DMS153 (cell line): ENCODE results near the gene PPP1R9A.
"Not testable (repeated sequence)": the region's sequence is repeated elsewhere in the genome, so short reads cannot be mapped to it uniquely, and the experiment has no call there.

Experiments
- DNase-seq: peaks from one replicate; lab custom pipeline; 2025; lab: John Stamatoyannopoulos, UW

The PPP1R9A gene

GRCh38 chr7:94975336-94975735 is 67.9 kb downstream of the PPP1R9A start:
- no peak for DNase-seq

- DNase-seq, result no peak
Observed at GRCh38 chr7:94980418-94981142, 73.2 kb downstream of the PPP1R9A start.

- no peak for DNase-seq
Observed at GRCh38 chr7:94995921-94996320, 88.5 kb downstream of the PPP1R9A start.

GRCh38 chr7:94996369-94996768 is 89.0 kb downstream of the PPP1R9A start:
- no peak for DNase-seq

GRCh38 chr7:94997547-94997946 is 90.2 kb downstream of the PPP1R9A start:
- DNase-seq, result no peak

DNA sequence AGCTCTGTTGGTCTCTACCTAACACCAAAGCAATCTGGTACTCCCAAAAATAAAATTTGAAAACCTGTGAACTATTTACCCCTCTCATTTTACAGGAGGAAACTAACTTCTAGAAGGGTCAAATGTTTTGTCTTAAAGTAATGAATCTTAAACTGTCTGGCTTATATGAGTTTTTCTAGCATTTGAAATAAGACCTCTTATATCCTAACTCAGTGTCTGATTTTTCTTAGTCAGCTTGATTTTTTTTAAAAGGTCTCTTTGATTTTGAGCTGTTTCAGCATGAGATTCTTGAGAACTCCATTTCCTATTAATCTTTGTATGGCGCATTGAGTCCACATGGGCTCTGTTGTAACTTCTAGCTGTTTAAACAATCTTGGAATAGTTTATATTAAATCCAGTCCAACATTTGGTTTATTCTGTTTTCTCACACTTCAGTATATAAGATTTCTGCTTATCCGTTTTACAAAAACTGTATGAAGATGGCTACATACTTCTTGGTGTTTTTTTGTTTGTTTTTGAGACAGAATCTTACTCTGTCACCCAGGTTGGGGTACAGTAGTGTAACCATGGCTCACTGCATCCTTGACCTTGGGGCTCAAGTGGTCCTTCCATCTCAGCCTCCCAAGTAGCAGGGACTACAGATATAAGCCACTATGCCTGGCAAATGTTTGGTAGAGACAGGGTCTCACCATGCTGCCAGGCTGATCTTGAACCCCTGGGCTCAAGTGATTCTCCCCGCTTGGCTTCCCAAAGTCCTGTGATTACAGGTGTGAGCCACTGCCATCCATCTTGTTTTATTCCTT is 91.1 kb downstream of the PPP1R9A start:
- DNase-seq, result no peak

- DNase-seq, result no peak
Observed at GRCh38 chr7:94999069-94999351, 91.6 kb downstream of the PPP1R9A start.

GRCh38 chr7:94999601-95000000 is 92.2 kb downstream of the PPP1R9A start:
- DNase-seq, result not testable (repeated sequence)

- no peak for DNase-seq
Observed at GRCh38 chr7:95001258-95001657, 93.9 kb downstream of the PPP1R9A start.

- no peak for DNase-seq
Observed at GRCh38 chr7:95001815-95002561, 94.6 kb downstream of the PPP1R9A start.

DNA sequence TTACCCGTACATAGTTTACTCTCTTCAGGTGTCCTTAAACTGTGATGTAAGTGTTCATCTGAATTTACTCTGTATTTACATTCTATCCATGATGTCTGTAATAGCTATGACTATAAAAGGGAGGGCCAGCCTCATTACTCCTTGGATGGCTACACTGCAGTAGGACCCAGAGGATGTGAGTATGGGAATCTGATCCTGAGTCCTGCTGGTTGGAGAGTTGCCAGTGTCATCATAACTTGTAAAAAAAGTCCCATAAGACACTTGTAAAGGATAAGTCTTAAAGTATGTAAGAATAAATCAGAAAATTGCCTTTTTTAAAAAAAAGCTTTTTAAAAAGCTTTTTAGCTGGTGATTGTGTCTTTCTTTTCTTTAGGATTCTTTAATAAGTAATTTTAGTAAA is 95.4 kb downstream of the PPP1R9A start:
- DNase-seq, result no peak

DNA sequence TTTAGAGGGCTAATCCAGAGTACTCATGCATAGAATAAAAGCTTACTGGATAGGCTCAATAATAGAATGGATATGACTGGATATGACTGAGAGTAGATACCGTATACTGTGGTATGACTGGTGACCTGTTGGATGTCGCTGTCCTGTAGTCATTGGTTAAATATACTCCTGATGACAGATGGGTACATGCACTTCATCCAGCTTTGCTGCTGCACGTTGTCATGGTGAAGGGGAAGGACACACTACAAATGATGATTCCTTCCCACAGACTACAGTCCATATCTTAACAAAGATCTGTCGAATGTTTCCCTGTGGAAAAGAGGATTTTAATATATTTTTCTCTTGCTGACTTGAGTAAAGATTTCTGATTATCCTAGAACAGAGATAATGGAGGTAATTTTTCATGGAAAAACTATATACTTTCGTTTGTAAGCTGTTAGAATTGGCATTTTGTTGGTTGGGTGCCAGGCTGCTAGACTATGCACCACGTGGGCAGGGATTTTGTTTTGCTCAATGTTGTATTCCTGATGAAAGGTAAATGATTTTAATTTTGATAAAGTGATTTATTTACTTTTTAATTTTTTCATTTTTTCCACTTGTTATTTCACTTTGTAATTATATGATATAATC is 97.3 kb downstream of the PPP1R9A start:
- DNase-seq, result peak; percentile 11

DNA sequence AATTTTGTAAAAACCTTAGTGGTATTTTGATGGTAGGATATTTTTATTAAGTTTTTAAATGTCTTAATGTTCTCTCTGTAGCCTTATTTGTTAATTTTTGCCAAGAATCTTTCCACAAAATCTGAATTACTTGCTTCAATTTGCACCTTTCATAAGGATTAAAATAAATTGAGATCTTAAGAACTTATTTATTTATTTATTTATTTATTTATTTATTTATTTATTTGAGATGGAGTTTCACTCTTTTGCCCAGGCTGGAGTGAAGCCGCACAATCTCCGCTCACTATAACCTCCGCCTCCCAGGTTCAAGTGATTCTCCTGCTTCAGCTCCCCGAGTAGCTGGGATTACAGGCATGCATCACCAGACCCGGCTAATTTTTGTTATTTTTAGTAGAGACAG is 98.6 kb downstream of the PPP1R9A start:
- DNase-seq, result no peak

DNA sequence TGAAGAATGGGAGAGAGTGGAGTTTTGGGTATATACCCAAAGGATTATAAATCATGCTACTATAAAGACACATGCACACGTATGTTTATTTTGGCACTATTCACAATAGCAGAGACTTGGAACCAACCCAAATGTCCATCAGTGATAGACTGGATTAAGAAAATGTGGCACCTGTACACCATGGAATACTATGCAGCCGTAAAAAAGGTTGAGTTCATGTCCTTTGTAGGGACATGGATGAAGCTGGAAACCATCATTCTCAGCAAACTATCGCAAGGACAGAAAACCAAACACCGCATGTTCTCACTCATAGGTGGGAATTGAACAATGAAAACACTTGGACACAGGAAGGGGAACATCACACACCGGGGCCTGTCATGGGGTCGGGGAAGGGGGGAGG is 101.4 kb downstream of the PPP1R9A start:
- not testable (repeated sequence) for DNase-seq

DNA sequence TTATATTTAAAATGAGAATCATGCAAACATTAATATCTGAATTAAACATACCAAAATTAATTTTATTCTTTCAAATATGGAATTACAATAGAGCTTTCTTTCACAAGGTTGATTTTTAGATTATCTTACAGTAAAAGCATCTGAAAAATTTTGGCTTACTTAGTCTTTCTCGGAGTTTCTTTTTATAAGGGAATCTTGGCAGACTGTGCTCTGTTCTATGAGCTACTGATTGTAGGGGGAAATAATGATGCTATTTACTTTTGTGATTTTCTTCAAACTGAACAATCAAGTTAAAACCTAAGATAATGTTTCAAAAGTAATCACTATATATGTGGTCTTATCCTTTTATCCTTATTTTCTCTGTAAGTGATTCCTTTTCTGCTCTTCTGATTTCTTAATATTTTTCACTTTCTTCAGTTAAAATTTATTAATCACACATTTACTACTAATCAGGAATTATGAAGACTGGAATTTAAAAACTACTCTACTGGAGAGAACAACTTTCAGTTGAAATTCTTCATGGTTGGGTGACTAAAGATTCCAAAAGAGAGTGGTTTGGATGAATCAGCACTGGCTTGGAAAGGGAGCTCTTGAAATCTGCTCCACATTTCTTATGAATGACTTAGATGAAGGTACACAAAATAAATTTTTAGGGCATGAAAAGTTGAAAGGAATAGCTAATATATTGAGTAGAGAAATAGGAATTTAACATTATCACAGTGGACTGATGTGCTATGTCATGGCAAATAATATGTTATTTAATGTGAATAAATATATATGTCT is 103.9 kb downstream of the PPP1R9A start:
- no peak for DNase-seq

- no peak for DNase-seq
Observed at GRCh38 chr7:95011995-95012394, 104.6 kb downstream of the PPP1R9A start.

- DNase-seq, result no peak
Observed at GRCh38 chr7:95018021-95018420, 110.6 kb downstream of the PPP1R9A start.

DNA sequence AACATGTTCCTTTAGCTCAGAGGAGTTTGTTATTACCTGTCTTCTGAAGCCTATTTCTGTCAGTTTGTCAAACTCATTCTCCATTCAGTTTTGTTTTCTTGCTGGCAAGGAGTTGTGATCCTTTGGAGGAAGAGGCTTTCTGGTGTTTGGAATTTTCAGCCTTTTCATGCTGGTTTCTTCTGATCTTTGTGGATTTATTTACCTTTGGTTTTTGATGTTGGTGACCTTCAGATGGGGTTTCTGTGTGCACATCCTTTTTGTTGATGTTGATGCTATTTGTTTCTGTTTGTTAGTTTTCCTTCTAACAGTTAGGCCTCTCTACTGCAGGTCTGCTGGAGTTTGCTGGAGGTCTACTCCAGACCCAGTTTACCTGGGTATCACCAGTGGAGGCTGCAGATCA is 118.6 kb downstream of the PPP1R9A start:
- DNase-seq, result no peak

- DNase-seq, result no peak
Observed at GRCh38 chr7:95026421-95027072, 119.2 kb downstream of the PPP1R9A start.

- DNase-seq, result peak; percentile 9
Observed at GRCh38 chr7:95027234-95027872, 120.0 kb downstream of the PPP1R9A start.

- peak; percentile 8 for DNase-seq
Observed at GRCh38 chr7:95028683-95029082, 121.3 kb downstream of the PPP1R9A start.
